ENCODE measurements around the gene DDX56. TPM values are rescaled to one million over a fixed set of nuclear protein-coding genes. Genes with fewer than 3 reads are reported as not detected.

Gene DDX56
- total and polyA plus RNA-seq, 9 of the 15 experiments (the other 6 are each of a cell fraction or from before 2014, with no cell fraction given): 33.0 to 145 (median 102) TPM

- TF ChIP-seq ZBTB49 (CRISPR knock-in tag; IDR thresholded peaks at IDR 0.05; ENCODE audit: borderline replicate concordance) (no peak), ZNF316 (IDR thresholded peaks at IDR 0.05) (peak; percentile 84), VEZF1 (CRISPR knock-in tag; IDR thresholded peaks at IDR 0.05) (peak; percentile 95), CEBPB (tag; IDR thresholded peaks at IDR 0.05) (no peak), POLR2A (conservative IDR thresholded peaks at IDR 0.05) (peak; percentile 90), ZNF347 (CRISPR knock-in tag; IDR thresholded peaks at IDR 0.05; ENCODE audit: low read depth) (no peak), RUNX1 (IDR thresholded peaks at IDR 0.05; ENCODE audit: low read depth) (0 out of 2 replicates have a peak, but pooled peaks have one; percentile 37), KDM1A (IDR thresholded peaks at IDR 0.05) (no peak), MAFG (tag; conservative IDR thresholded peaks at IDR 0.05) (peak; percentile 53), SMAD4 (CRISPR knock-in tag; conservative IDR thresholded peaks at IDR 0.05) (0 out of 2 replicates have a peak, but pooled peaks have one; percentile 18), CUX1 (CRISPR knock-in tag; IDR thresholded peaks at IDR 0.05) (no peak), ZNF146 (CRISPR knock-in tag; IDR thresholded peaks at IDR 0.05; ENCODE audit: unreplicated experiment) (peak; percentile 6), ZNF197 (CRISPR knock-in tag; IDR thresholded peaks at IDR 0.05; ENCODE audit: low read depth) (no peak), SUPT5H (IDR thresholded peaks at IDR 0.05) (peak; percentile 89), SRF (CRISPR knock-in tag; IDR thresholded peaks at IDR 0.05) (peak in 1 of 2 experiments; percentile 70; a peak in 1 of 4 replicates), POLR2AphosphoS2 (IDR thresholded peaks at IDR 0.05; ENCODE audit: low read length) (peak; percentile 84; the same call in 1 of the 2 replicates), KDM4B (IDR thresholded peaks at IDR 0.05; ENCODE audit: borderline replicate concordance in 2 of 2, low read depth in 1 of 2) (no peak), ETS2 (tag; IDR thresholded peaks at IDR 0.05; ENCODE audit: borderline replicate concordance, poor library complexity, severe bottlenecking) (no peak), RAD51 (IDR thresholded peaks at IDR 0.05; ENCODE audit: borderline replicate concordance, low read depth) (no peak), GTF2F1 (IDR thresholded peaks at IDR 0.05; ENCODE audit: low read depth, low read length) (no peak; the same call in 1 of the 2 replicates)
Observed at GRCh38 chr7:44581879-44582603, 8.3 kb upstream of the DDX56 start, which contains the start of gene TMED4 (continued).
